Measurements from ENCODE around the gene GADL1.

GADL1 gene

GRCh38 chr3:30760040-30760695 lies 134.3 kb downstream of the GADL1 start:
- no peak for DNase-seq (ENCODE audit: low read depth)

GRCh38 chr3:30756218-30756617 lies 138.2 kb downstream of the GADL1 start:
- DNase-seq (ENCODE audit: low read depth): no peak

DNA sequence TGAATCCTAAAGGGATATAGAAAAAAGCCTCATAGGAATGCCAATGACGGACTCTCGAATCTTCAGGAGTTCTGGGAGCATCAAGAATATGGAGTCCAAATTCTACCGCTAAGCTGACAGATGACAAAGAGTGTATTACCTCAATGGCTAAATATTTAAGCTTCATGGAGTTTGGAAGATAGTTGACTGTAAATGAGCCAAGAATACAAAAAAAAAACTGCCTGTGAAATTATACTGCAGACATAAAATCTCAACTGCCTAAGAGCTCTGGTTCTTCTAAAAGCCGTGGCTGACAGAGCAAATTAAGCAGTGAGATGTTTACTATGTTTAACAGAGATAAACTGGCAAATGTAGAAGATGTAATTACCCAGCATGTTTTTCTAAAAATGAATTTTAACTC lies 140.0 kb downstream of the GADL1 start:
- no peak for DNase-seq (ENCODE audit: low read depth)

DNA sequence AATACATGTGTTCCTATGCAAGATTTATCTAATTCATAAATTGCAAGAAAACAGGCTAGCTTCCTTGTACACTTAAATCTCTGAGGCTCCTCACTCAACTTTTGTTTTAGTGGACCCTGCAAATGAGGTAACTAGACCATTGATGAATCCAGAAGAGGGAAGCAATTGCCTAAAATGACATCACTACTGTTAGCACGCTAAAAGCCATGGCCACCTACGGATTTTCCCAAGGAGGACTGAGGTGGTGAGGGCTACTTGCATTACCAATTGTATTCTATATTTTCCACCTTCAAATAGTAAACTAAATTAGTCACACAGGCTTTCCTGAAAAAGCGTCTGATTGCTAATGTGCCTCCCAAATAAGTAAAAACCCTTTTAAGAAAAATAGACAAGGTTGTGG lies 140.7 kb downstream of the GADL1 start:
- no peak for DNase-seq (ENCODE audit: low read depth)

DNA sequence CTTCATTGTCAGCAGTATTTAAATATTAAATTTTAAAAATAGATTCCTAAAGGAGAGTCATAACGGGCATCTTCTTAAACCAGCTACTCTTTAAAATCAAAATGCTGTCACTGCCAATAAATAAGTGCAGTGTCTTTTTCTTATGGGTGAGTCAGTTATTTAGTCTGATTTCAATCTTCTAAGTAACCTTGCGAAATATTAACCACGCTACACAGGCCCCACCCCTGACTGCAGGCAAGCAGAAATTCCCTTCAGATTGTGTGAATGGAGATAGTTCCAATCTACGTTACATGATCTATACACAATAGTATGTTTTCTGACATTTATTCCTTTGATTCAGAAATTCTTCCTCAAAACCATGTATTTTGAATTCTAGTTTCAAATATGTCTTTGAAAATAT lies 141.5 kb downstream of the GADL1 start:
- no peak for DNase-seq (ENCODE audit: low read depth)

GRCh38 chr3:30752491-30752890 lies 142.0 kb downstream of the GADL1 start:
- no peak for DNase-seq (ENCODE audit: low read depth)

GRCh38 chr3:30751610-30752299 lies 142.7 kb downstream of the GADL1 start:
- peak; percentile 34 for DNase-seq (ENCODE audit: low read depth)

- no peak for DNase-seq (ENCODE audit: low read depth)
Observed at GRCh38 chr3:30750967-30751366, 143.5 kb downstream of the GADL1 start.

- no peak for DNase-seq (ENCODE audit: low read depth)
Observed at GRCh38 chr3:30749230-30749629, 145.2 kb downstream of the GADL1 start.

GRCh38 chr3:30747771-30748281 lies 146.6 kb downstream of the GADL1 start:
- no peak for DNase-seq (ENCODE audit: low read depth)

- no peak for DNase-seq (ENCODE audit: low read depth)
Observed at GRCh38 chr3:30743641-30744317, 150.7 kb downstream of the GADL1 start.

GRCh38 chr3:30742796-30743619 lies 151.5 kb downstream of the GADL1 start:
- DNase-seq (ENCODE audit: low read depth): no peak

DNA sequence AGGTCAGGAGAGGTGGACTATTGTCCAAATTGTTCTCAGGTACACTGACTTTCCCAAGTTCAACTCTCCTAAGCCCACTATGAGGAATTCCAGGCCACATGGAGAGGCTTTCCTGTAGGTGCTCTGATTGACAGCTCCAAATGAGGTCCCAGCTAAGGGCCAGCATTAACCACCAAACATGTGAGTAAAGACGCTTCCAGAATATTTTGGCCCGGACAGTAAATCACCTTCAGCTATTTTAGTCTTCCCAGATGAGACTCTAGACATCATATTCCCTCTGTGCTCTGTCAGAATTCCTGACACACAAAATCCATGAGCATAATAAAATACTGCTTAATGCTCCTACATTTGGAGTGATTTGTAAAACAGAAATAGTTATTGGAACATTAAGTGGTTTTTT lies 152.6 kb downstream of the GADL1 start:
- DNase-seq (ENCODE audit: low read depth): no peak

GRCh38 chr3:30738605-30739004 lies 155.9 kb downstream of the GADL1 start:
- no peak for DNase-seq (ENCODE audit: low read depth)

DNA sequence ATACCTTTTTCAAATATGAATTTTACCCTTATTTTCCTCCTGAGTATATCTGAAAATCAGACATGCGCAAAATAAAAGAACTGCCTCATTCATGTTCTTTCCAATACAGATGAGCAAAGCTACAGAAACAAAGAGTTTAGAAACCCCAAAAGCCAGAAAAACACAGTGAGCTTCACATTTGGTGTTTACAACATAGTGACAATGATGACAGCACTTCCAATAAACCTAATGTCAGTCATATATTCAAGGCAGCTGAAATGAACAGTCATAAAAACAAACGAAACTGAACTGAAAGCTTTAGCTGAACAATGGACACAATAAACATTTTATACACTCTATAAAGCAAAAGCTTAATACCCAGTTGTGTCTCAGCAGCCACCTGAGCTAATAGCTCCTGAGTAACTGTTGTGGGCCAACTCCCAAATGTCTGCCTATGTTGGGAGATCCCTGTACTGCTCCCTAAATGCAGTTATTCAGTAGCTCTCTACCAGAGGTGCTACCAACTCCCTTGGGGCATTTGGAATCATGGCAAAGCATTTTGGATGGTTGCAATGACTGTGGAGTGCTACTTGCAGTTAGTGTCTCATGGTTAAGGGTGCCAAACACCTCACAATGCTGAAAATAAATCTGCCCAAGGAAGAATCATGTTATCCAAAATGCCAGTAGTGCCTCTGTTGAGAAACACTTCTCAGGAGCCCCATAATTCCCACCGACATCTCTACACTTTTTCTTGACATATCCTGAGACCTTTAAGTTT lies 156.5 kb downstream of the GADL1 start:
- DNase-seq (ENCODE audit: low read depth): no peak

GRCh38 chr3:30733696-30734095 lies 160.8 kb downstream of the GADL1 start:
- DNase-seq (ENCODE audit: low read depth): no peak

DNA sequence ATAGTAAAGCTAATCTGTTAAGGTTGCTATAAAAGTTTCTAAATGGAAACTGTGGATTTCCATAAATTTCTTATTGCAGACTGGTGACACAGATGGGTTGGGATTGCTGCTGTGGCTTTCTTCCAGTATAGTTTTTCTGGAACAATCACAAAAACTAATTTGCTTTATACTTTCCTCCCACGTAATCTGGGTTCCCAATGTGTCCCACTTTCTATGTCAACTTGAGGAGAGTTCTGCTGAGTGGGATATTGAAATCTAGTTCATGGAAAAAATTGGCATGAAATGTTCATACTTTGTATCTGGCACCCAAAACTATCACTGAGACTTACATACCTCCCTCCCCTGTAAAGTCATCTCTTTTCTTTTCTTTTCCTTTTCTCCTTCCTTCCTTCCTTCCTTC lies 161.3 kb downstream of the GADL1 start:
- DNase-seq (ENCODE audit: low read depth): no peak

GRCh38 chr3:30730967-30731366 lies 163.5 kb downstream of the GADL1 start:
- DNase-seq (ENCODE audit: low read depth): no peak

- DNase-seq (ENCODE audit: low read depth): no peak
Observed at GRCh38 chr3:30729936-30730335, 164.5 kb downstream of the GADL1 start.

- no peak for DNase-seq (ENCODE audit: low read depth)
Observed at GRCh38 chr3:30729512-30729911, 164.9 kb downstream of the GADL1 start.

DNA sequence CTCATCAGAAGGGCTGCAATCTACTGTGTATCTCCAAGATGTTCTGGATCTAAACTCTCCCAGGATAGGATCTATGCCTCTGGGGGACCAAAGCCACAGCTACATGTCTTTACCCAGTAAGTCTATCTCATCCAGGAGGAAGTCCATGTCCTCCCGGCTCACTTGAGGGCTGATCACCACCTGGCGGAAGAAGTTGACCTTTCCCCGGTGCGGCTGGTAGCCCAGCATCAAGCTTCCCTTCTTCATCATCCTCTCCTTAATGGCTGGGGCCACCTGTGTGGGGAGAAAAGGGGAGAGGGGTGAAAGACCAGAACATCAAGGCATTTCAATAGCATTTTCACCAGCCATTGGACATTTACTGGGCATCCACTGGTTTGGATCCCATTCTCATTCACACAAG lies 166.3 kb downstream of the GADL1 start:
- no peak for DNase-seq (ENCODE audit: low read depth)

GRCh38 chr3:30724863-30725262 lies 169.6 kb downstream of the GADL1 start:
- no peak for DNase-seq (ENCODE audit: low read depth)

Measured in stimulated activated CD8-positive, alpha-beta memory T cell treated with anti-CD3 and anti-CD28 coated beads, Interleukin-15, amount 100 ng/mL, for 1 hour (primary cell).